CD4-positive, alpha-beta T cell (primary cell): Measurements from ENCODE around the gene PRKAR1B. TPM values are rescaled to one million over a fixed set of nuclear protein-coding genes. Genes with fewer than 3 reads are reported as not detected.

ENCODE experiments used
- ATAC-seq: fragments of 200-7000 bp; cut with Tn5 transposase; one replicate; pipeline ENCODE4 v1.10.0; 2022; ENCODE audit warnings: mild to moderate bottlenecking; ENCODE audit not compliant: poor library complexity
- CTCF ChIA-PET: fragments of 350-600 bp; sonication (Branson Sonifier 250); formaldehyde crosslinking; loops from one replicate; lab custom pipeline; 2021; ENCODE audit warnings: antibody characterized with exemption, inconsistent platforms; lab: Charles Lee
- POLR2A ChIA-PET: fragments of 350-600 bp; sonication (Branson Sonifier 250); formaldehyde crosslinking; loops from one replicate; lab custom pipeline; 2021; ENCODE audit warnings: antibody characterized with exemption, inconsistent platforms; lab: Charles Lee
- DNase-seq, 14 experiments: peaks; one replicate each; pipeline ENCODE4 v3.0.0-alpha.2; 2013 to 2020; ENCODE audit warnings: mixed read lengths in 2 of 14
- H3K27ac ChIP-seq, 2 donors: one replicate each; pipeline versions ENCODE4 v1.5.1 to v1.7.0; 2013; ENCODE audit warnings: low read length in 2 of 2, low read depth in 1 of 2, mild to moderate bottlenecking in 1 of 2
- H3K27me3 ChIP-seq, 2 experiments: 1 replicate in 1 of 2; 2 replicates in 1 of 2; pipeline versions ENCODE4 v1.6.1 to v1.7.0; 2013; ENCODE audit warnings: low read length in 2 of 2, control low read depth in 1 of 2, mild to moderate bottlenecking in 1 of 2, moderate library complexity in 1 of 2; ENCODE audit not compliant: insufficient read depth in 2 of 2, control insufficient read depth in 1 of 2
- H3K36me3 ChIP-seq: one replicate; pipeline ENCODE4 v1.6.1; 2013; ENCODE audit warnings: low read length, control low read depth; ENCODE audit not compliant: insufficient read depth
- H3K4me1 ChIP-seq: one replicate; pipeline ENCODE4 v1.6.1; 2013; ENCODE audit warnings: low read length, control low read depth; ENCODE audit not compliant: insufficient read depth
- H3K4me3 ChIP-seq: one replicate; pipeline ENCODE4 v1.5.1; 2013; ENCODE audit warnings: mild to moderate bottlenecking, low read length, moderate library complexity
- H3K9me3 ChIP-seq, 2 experiments: 1 replicate in 1 of 2; 2 replicates in 1 of 2; pipeline versions ENCODE4 v1.6.1 to v1.7.0; 2013; ENCODE audit warnings: low read length in 2 of 2, mild to moderate bottlenecking in 2 of 2, control low read depth in 1 of 2, moderate library complexity in 1 of 2; ENCODE audit not compliant: control insufficient read depth in 1 of 2, insufficient read depth in 1 of 2
- H3K27ac Mint-ChIP-seq: one replicate; pipeline ENCODE4 v1.8.0; 2020; ENCODE audit warnings: mixed read lengths
- H3K27me3 Mint-ChIP-seq: one replicate; pipeline ENCODE4 v1.8.0; 2021; ENCODE audit warnings: mixed read lengths
- H3K36me3 Mint-ChIP-seq: one replicate; pipeline ENCODE4 v1.8.0; 2021; ENCODE audit warnings: low read depth, mixed read lengths
- H3K4me1 Mint-ChIP-seq: one replicate; pipeline ENCODE4 v1.8.0; 2021; ENCODE audit warnings: low read depth, mixed read lengths
- H3K4me3 Mint-ChIP-seq: one replicate; pipeline ENCODE4 v1.8.0; 2020; ENCODE audit warnings: mild to moderate bottlenecking, mixed read lengths
- H3K9me3 Mint-ChIP-seq: one replicate; pipeline ENCODE4 v1.8.0; 2020; ENCODE audit warnings: mixed read lengths
- intact Hi-C, 2 experiments: fragments of 100-400 bp; cut with DNase I in 1 of 2; cut with micrococcal nuclease in 1 of 2; formaldehyde crosslinking; loops; one replicate each; pipeline versions ENCODE4 v1.15.1 to v1.9.0; 2023 to 2025; cut with DNase I, micrococcal nuclease
- total RNA-seq, 174 experiments: library from RNA in 2 of 174; stranded (reverse) in 2 of 174; gene quantifications; one replicate each; pipeline ENCODE4 v1.2.3 and lab custom pipeline; 2021 to 2026
- TF ChIP-seq, protein P1 (sequence below): fragments of 200-600 bp; IDR thresholded peaks from one replicate; pipeline ENCODE4 v1.8.0; 2022; ENCODE audit warnings: antibody characterized with exemption, mild to moderate bottlenecking

Gene PRKAR1B
- total RNA-seq, 2 experiments from 2014 or later = 18.8 to 19.5 TPM

DNA sequence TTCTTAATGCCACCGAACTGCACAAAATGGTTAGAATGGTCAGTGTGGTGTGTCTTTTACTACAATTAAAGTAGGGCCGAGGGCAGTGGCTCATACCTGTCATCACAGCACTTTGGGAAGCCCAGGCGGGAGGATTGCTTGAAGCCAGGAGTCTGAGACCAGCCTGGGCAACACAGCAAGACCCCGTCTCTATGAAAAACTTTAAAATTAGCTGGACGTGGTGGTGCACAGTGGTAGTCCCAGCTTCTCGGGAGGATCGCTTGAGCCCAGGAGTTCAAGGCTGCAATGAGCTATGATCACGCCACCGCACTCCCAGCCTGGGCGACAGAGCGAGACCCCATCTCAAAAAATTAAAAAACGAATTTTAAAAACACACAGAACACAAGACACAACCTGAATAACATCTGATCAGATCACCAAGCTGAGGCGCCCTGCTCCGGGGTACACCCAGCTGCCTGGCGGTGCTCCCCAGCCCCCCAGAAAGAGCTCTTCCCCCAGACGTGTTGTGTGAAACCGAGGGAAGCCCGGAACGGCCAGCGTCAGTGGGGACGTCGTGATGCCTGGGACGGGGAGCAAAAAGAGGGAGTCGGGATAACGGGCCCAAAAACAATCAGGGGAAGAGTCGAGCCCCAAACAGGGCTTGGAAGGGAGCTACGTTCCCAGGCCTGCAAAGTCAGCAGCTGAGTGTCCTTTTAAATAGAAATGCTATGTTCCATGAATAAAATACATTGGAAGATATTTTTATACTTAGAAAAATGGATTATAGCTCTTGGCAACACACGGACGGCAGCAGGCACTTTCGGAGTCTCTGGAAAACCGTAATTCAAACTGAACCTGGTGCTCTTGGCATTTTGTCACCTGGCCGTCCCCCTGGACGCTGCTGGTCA, 126.7 kb downstream of the PRKAR1B start:
- ChIA-PET CTCF (no interaction called here), POLR2A (interaction anchor here (0.6 to 3.3 kb wide), 5 partner anchors 16 to 248 kb away, joined by 3 to 23 read pairs (median 3); no protein-coding TSS in a partner anchor)
- TF ChIP-seq, protein P1, sequence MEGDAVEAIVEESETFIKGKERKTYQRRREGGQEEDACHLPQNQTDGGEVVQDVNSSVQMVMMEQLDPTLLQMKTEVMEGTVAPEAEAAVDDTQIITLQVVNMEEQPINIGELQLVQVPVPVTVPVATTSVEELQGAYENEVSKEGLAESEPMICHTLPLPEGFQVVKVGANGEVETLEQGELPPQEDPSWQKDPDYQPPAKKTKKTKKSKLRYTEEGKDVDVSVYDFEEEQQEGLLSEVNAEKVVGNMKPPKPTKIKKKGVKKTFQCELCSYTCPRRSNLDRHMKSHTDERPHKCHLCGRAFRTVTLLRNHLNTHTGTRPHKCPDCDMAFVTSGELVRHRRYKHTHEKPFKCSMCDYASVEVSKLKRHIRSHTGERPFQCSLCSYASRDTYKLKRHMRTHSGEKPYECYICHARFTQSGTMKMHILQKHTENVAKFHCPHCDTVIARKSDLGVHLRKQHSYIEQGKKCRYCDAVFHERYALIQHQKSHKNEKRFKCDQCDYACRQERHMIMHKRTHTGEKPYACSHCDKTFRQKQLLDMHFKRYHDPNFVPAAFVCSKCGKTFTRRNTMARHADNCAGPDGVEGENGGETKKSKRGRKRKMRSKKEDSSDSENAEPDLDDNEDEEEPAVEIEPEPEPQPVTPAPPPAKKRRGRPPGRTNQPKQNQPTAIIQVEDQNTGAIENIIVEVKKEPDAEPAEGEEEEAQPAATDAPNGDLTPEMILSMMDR = no peak
- Mint-ChIP-seq H3K9me3 (peaks cover 3% of the 10 kb centered on the region), H3K4me3 (no peak overlapping the region), H3K4me1 (peaks cover 47% of the 10 kb centered on the region), H3K27ac (peak overlapping the region; percentile 98), H3K36me3 (peaks cover 24% of the 10 kb centered on the region), H3K27me3 (no peaks in the 10 kb centered on the region)
- H3K4me1 ChIP-seq = peaks cover 62% of the 10 kb centered on the region
- H3K36me3 ChIP-seq = peaks cover under 1% of the 10 kb centered on the region
- peak overlapping the region in 1 of 2 donors; percentile 96 for H3K27ac ChIP-seq
- ATAC-seq (no peak), DNase-seq (no peak)
- peaks cover 0 to 37% of the 10 kb centered on the region in 2 experiments for H3K9me3 ChIP-seq
- intact Hi-C loops = no loop called here
- no peak overlapping the region for H3K4me3 ChIP-seq
- no peaks in the 10 kb centered on the region for H3K27me3 ChIP-seq

- Mint-ChIP-seq H3K27ac (no peak overlapping the region), H3K36me3 (peaks cover 12% of the 10 kb centered on the region), H3K9me3 (no peaks in the 10 kb centered on the region), H3K4me3 (no peak overlapping the region), H3K27me3 (no peaks in the 10 kb centered on the region), H3K4me1 (peaks cover 34% of the 10 kb centered on the region)
- H3K27ac ChIP-seq = no peak overlapping the region
- ChIA-PET CTCF (no interaction called here), POLR2A (no interaction called here)
- TF ChIP-seq, protein P1 = no peak
- intact Hi-C loops = no loop called here
- DNase-seq (peak in 1 of 14 experiments; percentile 13), ATAC-seq (no peak)
- peaks cover 0 to 24% of the 10 kb centered on the region in 2 experiments for H3K9me3 ChIP-seq
- no peak overlapping the region for H3K4me3 ChIP-seq
- peaks cover 54% of the 10 kb centered on the region for H3K4me1 ChIP-seq
- no peaks in the 10 kb centered on the region for H3K36me3 ChIP-seq
- H3K27me3 ChIP-seq = no peaks in the 10 kb centered on the region
Observed at GRCh38 chr7:598899-599298, 128.2 kb downstream of the PRKAR1B start.

DNA sequence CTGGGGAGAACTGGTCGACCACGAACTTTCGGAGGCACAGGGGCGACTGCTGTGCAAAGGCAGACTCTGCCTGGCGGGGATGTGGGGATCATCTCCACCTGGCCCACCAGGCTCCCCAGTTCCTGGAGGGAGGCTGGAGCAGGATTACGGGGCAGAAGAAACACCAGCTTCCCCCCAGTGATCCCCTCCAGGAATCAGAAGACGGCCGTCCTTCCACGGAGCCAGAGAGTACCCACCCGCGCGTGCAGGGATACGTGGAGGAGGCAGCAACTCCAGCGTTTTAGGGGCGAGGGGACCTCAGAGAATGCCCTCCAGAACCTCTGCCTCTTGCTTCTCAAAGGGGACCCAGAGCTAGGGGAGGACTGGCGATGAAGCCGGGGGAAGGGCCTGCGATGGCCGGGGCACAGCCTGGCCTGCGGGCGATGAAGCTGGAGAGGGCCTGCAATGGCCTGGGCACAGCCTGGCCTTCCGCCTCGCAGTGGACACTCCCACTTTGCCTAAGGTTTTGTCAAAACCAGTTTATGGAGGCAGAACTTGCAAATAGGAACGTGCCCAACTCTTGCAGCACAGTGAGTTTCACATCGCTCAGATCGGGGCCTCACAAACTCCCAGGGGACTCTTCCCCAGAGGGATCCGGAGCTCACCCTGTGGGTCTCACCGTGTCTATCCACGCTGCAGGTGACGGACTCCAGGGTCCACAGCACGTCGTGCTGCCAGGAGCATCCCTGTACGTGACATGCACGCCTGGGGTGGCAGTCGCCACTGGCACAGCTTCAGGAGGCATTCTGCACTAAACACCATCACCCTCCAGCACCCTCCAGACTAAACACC, 129.5 kb downstream of the PRKAR1B start:
- Mint-ChIP-seq H3K27me3 (no peaks in the 10 kb centered on the region), H3K36me3 (peaks cover 5% of the 10 kb centered on the region), H3K9me3 (no peaks in the 10 kb centered on the region), H3K4me3 (no peak overlapping the region), H3K27ac (peak overlapping the region; percentile 44), H3K4me1 (peaks cover 38% of the 10 kb centered on the region)
- TF ChIP-seq, protein P1 = no peak
- no peaks in the 10 kb centered on the region for H3K27me3 ChIP-seq
- peaks cover 53% of the 10 kb centered on the region for H3K4me1 ChIP-seq
- no peak overlapping the region for H3K4me3 ChIP-seq
- CTCF ChIA-PET = no interaction called here
- POLR2A ChIA-PET = interaction anchor here (0.9 kb wide), 1 partner anchor 21 kb away, joined by 3 read pairs; no protein-coding TSS in a partner anchor
- H3K36me3 ChIP-seq = no peaks in the 10 kb centered on the region
- DNase-seq (no peak), ATAC-seq (no peak)
- H3K9me3 ChIP-seq = peaks cover 0 to 15% of the 10 kb centered on the region in 2 experiments
- no peak overlapping the region for H3K27ac ChIP-seq
- intact Hi-C loops = no loop called here
